HPDE6-E6E7 (cell line): ENCODE data around the gene SETD3.

Experiments
- DNase-seq: peaks from one replicate; pipeline ENCODE4 v3.0.0; 2011; ENCODE audit warnings: missing footprints; ENCODE audit errors: extremely low spot score

The SETD3 gene

GRCh38 chr14:99516871-99517642, 36.4 kb upstream of the SETD3 start:
- no peak for DNase-seq

GRCh38 chr14:99516156-99516870, 35.7 kb upstream of the SETD3 start:
- DNase-seq = no peak

- DNase-seq = no peak
These were observed 34.9 kb upstream of the SETD3 start for GRCh38 chr14:99515301-99516155.

GRCh38 chr14:99514552-99515300, 34.1 kb upstream of the SETD3 start:
- no peak for DNase-seq

- DNase-seq = no peak
These were observed 33.4 kb upstream of the SETD3 start for GRCh38 chr14:99513946-99514551.

- DNase-seq = no peak
These were observed 32.6 kb upstream of the SETD3 start for GRCh38 chr14:99513183-99513694.

GRCh38 chr14:99512571-99513182, 32.0 kb upstream of the SETD3 start:
- DNase-seq = no peak

GRCh38 chr14:99512110-99512449, 31.4 kb upstream of the SETD3 start:
- DNase-seq = no peak

- DNase-seq = no peak
These were observed 30.9 kb upstream of the SETD3 start for GRCh38 chr14:99511421-99512109.

- DNase-seq = no peak
These were observed 30.0 kb upstream of the SETD3 start for GRCh38 chr14:99510556-99511139.

GRCh38 chr14:99509871-99510555, 29.4 kb upstream of the SETD3 start:
- DNase-seq = no peak

GRCh38 chr14:99508896-99509629, 28.4 kb upstream of the SETD3 start:
- no peak for DNase-seq

GRCh38 chr14:99507860-99508640, 27.4 kb upstream of the SETD3 start:
- DNase-seq = no peak

- no peak for DNase-seq
These were observed 25.6 kb upstream of the SETD3 start for GRCh38 chr14:99506276-99506675.

- no peak for DNase-seq
These were observed 24.4 kb upstream of the SETD3 start for GRCh38 chr14:99505089-99505488.

GRCh38 chr14:99503848-99504453, 23.3 kb upstream of the SETD3 start:
- DNase-seq = no peak

- no peak for DNase-seq
These were observed 22.3 kb upstream of the SETD3 start for GRCh38 chr14:99502989-99503421.
